RWPE2 (cell line): ENCODE results near the gene LTBR.

Source experiments
- ATAC-seq: fragments of 200-7000 bp; cut with Tn5 transposase; 3 replicates; pipeline ENCODE4 v1.9.1; 2021; ENCODE audit warnings: low read depth
- DNase-seq: peaks from one replicate; pipeline ENCODE4 v3.0.0-alpha.2; 2020; ENCODE audit warnings: low spot score
- H3K27ac ChIP-seq: fragments of 450-650 bp; 2 replicates; pipeline ENCODE4 v1.5.1; 2017; ENCODE audit warnings: mild to moderate bottlenecking; ENCODE audit not compliant: poor library complexity, severe bottlenecking
- H3K27me3 ChIP-seq: fragments of 250-450 bp; sonication (Bioruptor Pico); 2 replicates; pipeline ENCODE4 v1.5.1; 2021; ENCODE audit warnings: mild to moderate bottlenecking, moderate library complexity; ENCODE audit not compliant: insufficient read depth, poor library complexity, severe bottlenecking
- H3K36me3 ChIP-seq: fragments of 250-450 bp; sonication (Bioruptor Pico); 2 replicates; pipeline ENCODE4 v1.5.1; 2020; ENCODE audit warnings: low read depth, mild to moderate bottlenecking, moderate library complexity
- H3K4me1 ChIP-seq: fragments of 250-450 bp; sonication (Bioruptor Pico); 2 replicates; pipeline ENCODE4 v1.5.1; 2021; ENCODE audit warnings: mild to moderate bottlenecking, moderate library complexity; ENCODE audit not compliant: insufficient read depth, poor library complexity, severe bottlenecking
- H3K4me3 ChIP-seq: fragments of 250-450 bp; sonication (Bioruptor Pico); 2 replicates; pipeline ENCODE4 v1.5.1; 2021; ENCODE audit warnings: mild to moderate bottlenecking, moderate library complexity; ENCODE audit not compliant: severe bottlenecking
- H3K9me3 ChIP-seq: fragments of 250-450 bp; sonication (Bioruptor Pico); 2 replicates; pipeline ENCODE4 v1.5.1; 2021; ENCODE audit warnings: mild to moderate bottlenecking, moderate library complexity; ENCODE audit not compliant: severe bottlenecking
- CTCF ChIP-seq: fragments of 450-650 bp; IDR thresholded peaks from one replicate; pipeline ENCODE4 v1.5.1; 2017; ENCODE audit warnings: mild to moderate bottlenecking, moderate library complexity; ENCODE audit not compliant: poor library complexity, severe bottlenecking

The LTBR gene

GRCh38 chr12:6383572-6384498, at the start of gene LTBR:
Gene LTBR (plus strand): TSS chr12:6384162. CDS start chr12:6384359, 197 bp downstream.
- Histone ChIP-seq H3K27me3 (no peaks in the 10 kb centered on the region), H3K27ac (peak within 1 kb of the TSS; percentile 91), H3K9me3 (no peaks in the 10 kb centered on the region), H3K4me1 (peaks cover 18% of the 10 kb centered on the region), H3K4me3 (peak within 1 kb of the TSS; percentile 65), H3K36me3 (peaks cover 40% of the 10 kb centered on the region)
- peak; percentile 97 for DNase-seq
- TF ChIP-seq CTCF: no peak
- peak; percentile 93 for ATAC-seq

- no peak overlapping the region for H3K4me3 ChIP-seq
- H3K27me3 ChIP-seq: no peaks in the 10 kb centered on the region
- H3K4me1 ChIP-seq: peaks cover 65% of the 10 kb centered on the region
- peaks cover 66% of the 10 kb centered on the region for H3K36me3 ChIP-seq
- TF ChIP-seq CTCF: no peak
- DNase-seq (no peak), ATAC-seq (no peak)
- H3K9me3 ChIP-seq: no peaks in the 10 kb centered on the region
- H3K27ac ChIP-seq: peak overlapping the region; percentile 97
Measured at GRCh38 chr12:6334359-6334758, 49.6 kb upstream of the LTBR start.

- ATAC-seq (no peak), DNase-seq (no peak)
- Histone ChIP-seq H3K27ac (peak overlapping the region; percentile 97), H3K9me3 (no peaks in the 10 kb centered on the region), H3K4me3 (no peak overlapping the region), H3K27me3 (no peaks in the 10 kb centered on the region), H3K4me1 (peaks cover 70% of the 10 kb centered on the region), H3K36me3 (peaks cover 69% of the 10 kb centered on the region)
- TF ChIP-seq CTCF: no peak
Measured at GRCh38 chr12:6334940-6335450, 49.0 kb upstream of the LTBR start.

GRCh38 chr12:6335451-6336078, 48.4 kb upstream of the LTBR start:
- TF ChIP-seq CTCF: peak; percentile 61
- Histone ChIP-seq H3K27me3 (no peaks in the 10 kb centered on the region), H3K4me3 (no peak overlapping the region), H3K9me3 (no peaks in the 10 kb centered on the region), H3K36me3 (peaks cover 69% of the 10 kb centered on the region), H3K4me1 (peaks cover 71% of the 10 kb centered on the region), H3K27ac (peak overlapping the region; percentile 97)
- peak; percentile 18; the same call in 2 of the 3 replicates for ATAC-seq
- DNase-seq: no peak
